SJCRH30 (cell line): ENCODE measurements around the gene IGLL1. TPM values are rescaled to one million over a fixed set of nuclear protein-coding genes. Genes with fewer than 3 reads are reported as not detected.
"Not testable (repeated sequence)": the region's sequence is repeated elsewhere in the genome, so short reads cannot be mapped to it uniquely, and the experiment has no call there.

Source experiments
- DNase-seq, 2 experiments: peaks; one replicate each; pipeline ENCODE4 v3.0.0-alpha.2; 2015 to 2020
- H3K27ac ChIP-seq: fragments of 250-450 bp; sonication (Bioruptor Pico); 2 replicates; pipeline ENCODE4 v1.5.1; 2020; ENCODE audit warnings: mild to moderate bottlenecking, moderate library complexity
- H3K27me3 ChIP-seq: fragments of 250-450 bp; sonication (Bioruptor Pico); 2 replicates; pipeline ENCODE4 v1.5.1; 2020; ENCODE audit warnings: mild to moderate bottlenecking, moderate library complexity
- H3K36me3 ChIP-seq: fragments of 250-450 bp; sonication (Bioruptor Pico); 2 replicates; pipeline ENCODE4 v1.5.1; 2020; ENCODE audit warnings: mild to moderate bottlenecking, moderate library complexity
- H3K4me1 ChIP-seq: fragments of 250-450 bp; sonication (Bioruptor Pico); 2 replicates; pipeline ENCODE4 v1.5.1; 2020; ENCODE audit warnings: mild to moderate bottlenecking, moderate library complexity
- H3K4me3 ChIP-seq: fragments of 250-450 bp; sonication (Bioruptor Pico); 2 replicates; pipeline ENCODE4 v1.5.1; 2020; ENCODE audit warnings: mild to moderate bottlenecking, moderate library complexity
- H3K9me3 ChIP-seq: fragments of 250-450 bp; sonication (Bioruptor Pico); replicated peaks from 2 replicates; pipeline ENCODE4 v1.5.1; 2020; ENCODE audit warnings: mild to moderate bottlenecking, moderate library complexity
- total RNA-seq: library from RNA; depleted of rRNA; stranded (reverse); fragments of >200 nt; shearing (Covaris generic); gene quantifications from 2 replicates; pipeline ENCODE4 v1.2.3, GENCODE V29; 2014

Gene IGLL1
- total RNA-seq, 1 experiment from 2014 or later, result 0.36 TPM

GRCh38 chr22:23574371-23574811, 5.7 kb downstream of the IGLL1 start:
- Histone ChIP-seq H3K4me3 (no peak overlapping the region), H3K27ac (no peak overlapping the region), H3K4me1 (no peaks in the 10 kb centered on the region), H3K9me3 (no peaks in the 10 kb centered on the region), H3K36me3 (no peaks in the 10 kb centered on the region), H3K27me3 (no peaks in the 10 kb centered on the region)
- no peak for DNase-seq

- not testable (repeated sequence) for H3K27me3 ChIP-seq, DNase-seq, H3K36me3 ChIP-seq, H3K9me3 ChIP-seq, H3K4me3 ChIP-seq, H3K4me1 ChIP-seq, H3K27ac ChIP-seq
Measured at GRCh38 chr22:23573701-23574235, 6.3 kb downstream of the IGLL1 start.

- DNase-seq, H3K4me3 ChIP-seq: not testable (repeated sequence)
Measured at GRCh38 chr22:23573106-23573505, 7.0 kb downstream of the IGLL1 start.

GRCh38 chr22:23571486-23571885, 8.6 kb downstream of the IGLL1 start:
- Histone ChIP-seq H3K4me3 (no peak overlapping the region), H3K27me3 (no peaks in the 10 kb centered on the region), H3K36me3 (no peaks in the 10 kb centered on the region), H3K27ac (no peak overlapping the region), H3K9me3 (no peaks in the 10 kb centered on the region), H3K4me1 (no peaks in the 10 kb centered on the region)
- DNase-seq, result no peak

More at GRCh38 chr22:23573106-23573505, 7.0 kb downstream of the IGLL1 start:
- H3K4me1 ChIP-seq, H3K36me3 ChIP-seq, H3K27ac ChIP-seq, H3K9me3 ChIP-seq, H3K27me3 ChIP-seq: not testable (repeated sequence)

GRCh38 chr22:23570681-23571080, 9.4 kb downstream of the IGLL1 start:
- H3K36me3 ChIP-seq, result no peaks in the 10 kb centered on the region
- DNase-seq, result no peak
- H3K9me3 ChIP-seq, result no peaks in the 10 kb centered on the region
- no peak overlapping the region for H3K4me3 ChIP-seq
- no peak overlapping the region for H3K27ac ChIP-seq
- no peaks in the 10 kb centered on the region for H3K4me1 ChIP-seq
- peaks cover 4% of the 10 kb centered on the region; the same call in 1 of the 2 replicates for H3K27me3 ChIP-seq

- Histone ChIP-seq H3K27me3 (peaks cover 7% of the 10 kb centered on the region; the same call in 1 of the 2 replicates), H3K9me3 (no peaks in the 10 kb centered on the region), H3K36me3 (no peaks in the 10 kb centered on the region), H3K4me3 (no peak overlapping the region), H3K4me1 (no peaks in the 10 kb centered on the region), H3K27ac (no peak overlapping the region)
- no peak for DNase-seq
Measured at GRCh38 chr22:23569716-23570115, 10.4 kb downstream of the IGLL1 start.

- H3K36me3 ChIP-seq, result no peaks in the 10 kb centered on the region
- H3K9me3 ChIP-seq, result no peaks in the 10 kb centered on the region
- H3K4me1 ChIP-seq, result no peaks in the 10 kb centered on the region
- H3K27me3 ChIP-seq, result peaks cover 7% of the 10 kb centered on the region; the same call in 1 of the 2 replicates
- H3K27ac ChIP-seq, result no peak overlapping the region
- H3K4me3 ChIP-seq, result no peak overlapping the region
- DNase-seq, result no peak
Measured at GRCh38 chr22:23569291-23569690, 10.8 kb downstream of the IGLL1 start.

- Histone ChIP-seq H3K36me3 (no peaks in the 10 kb centered on the region), H3K4me1 (no peaks in the 10 kb centered on the region), H3K27ac (no peak overlapping the region), H3K27me3 (peaks cover 7% of the 10 kb centered on the region; the same call in 1 of the 2 replicates), H3K4me3 (no peak overlapping the region), H3K9me3 (no peaks in the 10 kb centered on the region)
- no peak for DNase-seq
Measured at GRCh38 chr22:23566705-23567475, 13.2 kb downstream of the IGLL1 start.

- peaks cover 7% of the 10 kb centered on the region; the same call in 1 of the 2 replicates for H3K27me3 ChIP-seq
- no peak overlapping the region for H3K27ac ChIP-seq
- no peaks in the 10 kb centered on the region for H3K36me3 ChIP-seq
- H3K9me3 ChIP-seq, result no peaks in the 10 kb centered on the region
- no peaks in the 10 kb centered on the region for H3K4me1 ChIP-seq
- DNase-seq, result no peak
- no peak overlapping the region for H3K4me3 ChIP-seq
Measured at GRCh38 chr22:23565915-23566704, 14.0 kb downstream of the IGLL1 start.

GRCh38 chr22:23565305-23565914, 14.7 kb downstream of the IGLL1 start:
- Histone ChIP-seq H3K4me3 (no peak overlapping the region), H3K9me3 (no peaks in the 10 kb centered on the region), H3K36me3 (no peaks in the 10 kb centered on the region), H3K27me3 (peaks cover 7% of the 10 kb centered on the region; the same call in 1 of the 2 replicates), H3K27ac (no peak overlapping the region), H3K4me1 (no peaks in the 10 kb centered on the region)
- no peak for DNase-seq

- Histone ChIP-seq H3K36me3 (no peaks in the 10 kb centered on the region), H3K27me3 (peaks cover 7% of the 10 kb centered on the region; the same call in 1 of the 2 replicates), H3K4me1 (no peaks in the 10 kb centered on the region), H3K27ac (no peak overlapping the region), H3K9me3 (no peaks in the 10 kb centered on the region), H3K4me3 (no peak overlapping the region)
- DNase-seq, result no peak
Measured at GRCh38 chr22:23564276-23564675, 15.8 kb downstream of the IGLL1 start.

GRCh38 chr22:23563111-23563510, 17.0 kb downstream of the IGLL1 start:
- H3K27me3 ChIP-seq, result peaks cover 7% of the 10 kb centered on the region; the same call in 1 of the 2 replicates
- no peaks in the 10 kb centered on the region for H3K4me1 ChIP-seq
- DNase-seq, result no peak
- no peak overlapping the region for H3K27ac ChIP-seq
- no peaks in the 10 kb centered on the region for H3K36me3 ChIP-seq
- H3K9me3 ChIP-seq, result no peaks in the 10 kb centered on the region
- no peak overlapping the region for H3K4me3 ChIP-seq

- Histone ChIP-seq H3K36me3 (no peaks in the 10 kb centered on the region), H3K9me3 (no peaks in the 10 kb centered on the region), H3K4me1 (no peaks in the 10 kb centered on the region), H3K27me3 (peaks cover 7% of the 10 kb centered on the region; the same call in 1 of the 2 replicates), H3K4me3 (no peak overlapping the region), H3K27ac (no peak overlapping the region)
- DNase-seq, result no peak
Measured at GRCh38 chr22:23562186-23562585, 17.9 kb downstream of the IGLL1 start.

- not testable (repeated sequence) for H3K9me3 ChIP-seq, H3K36me3 ChIP-seq, DNase-seq, H3K27me3 ChIP-seq, H3K4me1 ChIP-seq, H3K27ac ChIP-seq, H3K4me3 ChIP-seq
Measured at GRCh38 chr22:23561025-23561510, 19.0 kb downstream of the IGLL1 start.
